ENCODE results near the gene CTSA.

CTSA gene

DNA sequence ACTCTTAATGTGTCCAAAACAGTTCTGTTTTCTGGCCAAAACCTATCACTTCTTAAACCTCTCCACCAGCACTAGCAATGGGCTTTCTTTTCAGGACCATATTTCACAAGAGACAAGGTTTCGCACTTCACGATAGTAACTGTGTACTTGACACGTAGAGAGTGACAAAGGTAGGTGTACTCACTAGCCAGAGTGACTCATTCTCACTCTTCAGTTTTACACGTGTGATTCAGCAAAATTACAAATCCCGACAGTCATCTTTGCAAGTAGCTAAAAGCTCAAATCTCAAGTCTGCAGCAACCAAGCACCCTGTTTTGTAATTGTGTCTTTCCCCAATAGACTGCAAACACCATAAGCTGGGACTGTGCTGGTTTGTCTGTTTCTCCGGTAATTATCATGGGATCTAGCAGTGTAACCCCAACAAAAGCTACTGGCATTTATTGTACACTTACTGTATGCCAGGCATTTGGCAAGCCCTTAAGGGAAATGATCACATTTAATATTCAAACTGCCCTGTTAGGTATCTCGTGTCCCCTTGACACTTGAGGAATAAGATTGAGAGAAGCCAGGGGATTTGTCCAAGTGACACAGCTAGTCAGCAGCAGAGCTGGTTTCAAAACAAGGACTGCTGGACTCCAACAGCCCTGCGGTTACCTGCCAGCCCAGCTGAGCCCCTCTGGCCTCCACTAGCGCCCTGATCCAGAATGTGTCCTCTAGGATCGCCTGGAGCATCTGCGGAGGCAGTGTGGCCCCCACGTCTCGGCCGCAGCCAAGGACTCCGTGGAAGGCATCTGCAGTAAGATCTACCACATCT is 53.2 kb downstream of the CTSA start:
- no peak for DNase-seq

DNA sequence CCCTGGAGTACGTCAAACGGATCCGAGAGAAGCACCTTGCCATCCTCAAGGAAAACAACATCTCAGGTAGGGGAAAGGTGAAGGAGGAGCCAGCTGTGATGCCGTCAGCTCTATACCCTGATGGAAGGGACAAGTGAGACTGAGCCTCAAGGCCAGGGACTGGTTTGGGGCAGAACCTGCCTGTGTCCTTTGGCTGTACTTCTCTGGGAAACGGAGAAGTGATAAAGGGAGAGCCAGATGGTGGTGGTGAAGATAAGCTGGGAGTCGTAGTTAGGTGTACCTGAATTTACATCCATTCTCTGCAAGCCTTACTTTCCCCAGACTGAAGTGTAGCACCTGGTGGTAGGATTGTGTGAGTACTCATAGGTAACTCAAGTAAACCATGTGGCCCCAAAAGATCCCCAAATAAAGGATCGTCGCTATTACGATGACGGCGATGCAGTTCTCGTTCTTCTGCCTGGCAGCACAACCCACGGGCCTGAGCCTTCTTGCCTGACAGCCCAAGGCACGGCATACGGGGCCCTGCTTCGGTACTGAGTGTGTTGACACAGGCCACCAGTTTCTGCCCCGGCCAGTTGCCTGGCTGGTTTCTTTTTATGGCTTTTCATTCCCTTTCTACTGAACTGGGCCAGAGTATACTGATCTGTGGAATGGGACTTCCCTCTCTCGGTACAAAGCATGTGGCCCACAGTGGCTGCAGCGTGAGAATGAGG is 54.0 kb downstream of the CTSA start:
- DNase-seq, result no peak

DNA sequence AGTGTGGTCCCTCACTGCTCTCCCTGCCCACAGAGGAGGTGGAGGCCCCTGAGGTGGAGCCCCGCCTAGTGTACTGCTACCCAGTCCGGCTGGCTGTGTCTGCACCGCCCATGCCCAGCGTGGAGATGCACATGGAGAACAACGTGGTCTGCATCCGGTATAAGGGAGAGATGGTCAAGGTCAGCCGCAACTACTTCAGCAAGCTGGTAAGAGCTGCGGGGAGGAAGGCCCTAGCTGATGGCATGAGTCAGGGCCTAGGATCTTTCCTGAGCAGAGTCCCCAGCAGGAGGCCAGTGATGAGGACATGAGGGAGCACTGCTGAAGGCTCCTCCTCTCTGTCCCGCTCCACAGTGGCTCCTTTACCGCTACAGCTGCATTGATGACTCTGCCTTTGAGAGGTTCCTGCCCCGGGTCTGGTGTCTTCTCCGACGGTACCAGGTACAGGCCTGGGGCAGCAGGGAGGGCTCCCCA is 54.6 kb downstream of the CTSA start:
- DNase-seq, result no peak

DNA sequence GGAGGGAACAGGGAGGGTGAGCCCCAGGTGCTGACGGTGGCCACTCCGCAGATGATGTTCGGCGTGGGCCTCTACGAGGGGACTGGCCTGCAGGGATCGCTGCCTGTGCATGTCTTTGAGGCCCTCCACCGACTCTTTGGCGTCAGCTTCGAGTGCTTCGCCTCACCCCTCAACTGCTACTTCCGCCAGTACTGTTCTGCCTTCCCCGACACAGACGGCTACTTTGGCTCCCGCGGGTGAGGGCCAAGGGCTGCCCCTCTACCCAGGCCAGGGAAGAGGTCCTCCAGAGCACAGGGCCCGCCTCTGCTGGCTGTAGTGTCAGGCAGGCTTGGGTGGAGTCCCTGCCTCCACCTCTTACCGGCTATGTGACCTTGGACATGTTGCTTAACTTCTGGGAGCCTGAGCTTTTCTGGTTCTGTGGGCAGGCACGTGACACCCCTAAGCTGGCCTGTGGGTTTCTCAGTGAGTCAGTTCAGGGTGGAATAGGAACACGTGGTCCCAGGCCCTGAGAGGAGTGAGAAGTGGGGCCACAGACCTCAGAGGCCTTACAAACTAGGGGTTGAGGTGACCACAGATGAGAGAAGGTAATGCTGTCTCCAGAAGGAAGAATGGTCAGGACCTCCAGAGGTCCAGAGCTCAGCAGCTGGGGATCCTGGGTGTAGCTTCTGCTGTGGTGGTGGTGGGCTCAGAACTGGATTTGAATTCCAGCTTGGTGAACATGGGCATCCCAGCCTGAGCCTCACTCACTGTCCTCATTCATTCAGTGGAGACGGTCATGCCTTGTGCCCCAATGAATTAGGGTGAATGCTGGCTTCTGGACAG is 55.2 kb downstream of the CTSA start:
- no peak for DNase-seq

DNA sequence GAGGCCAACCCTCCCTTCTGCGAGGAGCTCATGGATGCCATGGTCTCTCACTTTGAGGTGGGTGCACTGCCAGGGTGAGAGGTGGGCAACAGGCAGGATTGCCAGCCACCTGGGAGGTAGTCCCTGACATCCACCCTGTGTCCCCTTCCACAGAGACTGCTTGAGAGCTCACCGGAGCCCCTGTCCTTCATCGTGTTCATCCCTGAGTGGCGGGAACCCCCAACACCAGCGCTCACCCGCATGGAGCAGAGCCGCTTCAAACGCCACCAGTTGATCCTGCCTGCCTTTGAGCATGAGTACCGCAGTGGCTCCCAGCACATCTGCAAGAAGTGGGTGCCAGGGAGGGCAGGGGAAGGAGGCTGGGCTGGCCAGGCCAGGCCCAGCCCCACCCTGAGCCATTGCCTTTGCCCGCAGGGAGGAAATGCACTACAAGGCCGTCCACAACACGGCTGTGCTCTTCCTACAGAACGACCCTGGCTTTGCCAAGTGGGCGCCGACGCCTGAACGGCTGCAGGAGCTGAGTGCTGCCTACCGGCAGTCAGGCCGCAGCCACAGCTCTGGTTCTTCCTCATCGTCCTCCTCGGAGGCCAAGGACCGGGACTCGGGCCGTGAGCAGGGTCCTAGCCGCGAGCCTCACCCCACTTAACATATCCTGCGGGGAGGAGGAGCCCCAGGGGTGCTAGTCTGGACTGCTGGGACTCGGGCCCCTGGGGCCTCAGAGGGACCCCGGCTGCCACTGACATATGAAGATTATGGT is 56.2 kb downstream of the CTSA start:
- DNase-seq, result no peak

DNA sequence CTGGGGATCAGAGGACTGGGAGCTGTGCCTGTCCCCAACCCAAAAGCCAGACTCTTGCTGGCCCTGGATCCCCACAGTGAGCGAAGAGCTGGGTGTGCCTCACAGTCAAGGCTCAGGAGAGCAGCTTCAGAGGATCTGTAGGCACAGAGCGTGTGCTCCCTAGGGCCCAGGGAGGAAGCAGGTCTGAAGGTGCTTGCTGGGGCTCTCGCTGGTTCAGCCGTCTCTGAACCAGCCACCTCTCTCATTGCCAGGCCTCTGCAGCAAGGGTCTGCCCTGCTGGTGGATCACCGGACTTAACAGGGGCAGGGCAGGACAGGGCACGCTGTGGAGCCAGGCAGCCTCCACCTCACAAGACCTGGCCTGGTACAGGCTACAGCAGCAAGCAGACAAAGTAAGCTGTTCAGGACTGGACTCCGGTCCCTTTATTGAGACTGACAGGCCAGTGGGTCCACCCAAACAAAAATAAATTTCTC is 57.2 kb downstream of the CTSA start:
- no peak for DNase-seq

Measured in NCI-H2107 (cell line).